Mesendoderm (in vitro differentiated cells): ENCODE data around the gene CCL20.

Source experiments
- DNase-seq: peaks from one replicate; pipeline ENCODE4 v3.0.0; 2013
- H2AK5ac ChIP-seq: 2 replicates; pipeline ENCODE4 v1.6.1; 2013; ENCODE audit warnings: low read length, inconsistent platforms
- H2BK120ac ChIP-seq: 2 replicates; pipeline ENCODE4 v1.6.1; 2013; ENCODE audit warnings: low read depth, mild to moderate bottlenecking, low read length, moderate library complexity, mixed read lengths
- H2BK15ac ChIP-seq: replicated peaks from 2 replicates; pipeline ENCODE4 v1.6.1; 2013; ENCODE audit warnings: low read depth, mild to moderate bottlenecking, moderate library complexity
- H2BK5ac ChIP-seq: 2 replicates; pipeline ENCODE4 v1.6.1; 2013; ENCODE audit warnings: low read length, inconsistent platforms
- H3K18ac ChIP-seq: 2 replicates; pipeline ENCODE4 v1.6.1; 2013; ENCODE audit warnings: mild to moderate bottlenecking, low read length, mixed read lengths
- H3K23ac ChIP-seq: one replicate; pipeline ENCODE4 v1.6.1; 2013; ENCODE audit warnings: low read length
- H3K27ac ChIP-seq: 2 replicates; pipeline ENCODE4 v1.5.1; 2013; ENCODE audit warnings: low read depth, mild to moderate bottlenecking, inconsistent platforms, low read length, moderate library complexity
- H3K27me3 ChIP-seq: 2 replicates; pipeline ENCODE4 v1.6.1; 2013; ENCODE audit warnings: low read length, control low read depth, mild to moderate bottlenecking, inconsistent platforms; ENCODE audit not compliant: insufficient read depth, poor library complexity
- H3K36me3 ChIP-seq: 2 replicates; pipeline ENCODE4 v1.6.1; 2013; ENCODE audit warnings: low read length, inconsistent platforms; ENCODE audit not compliant: control insufficient read depth, insufficient read depth
- H3K4ac ChIP-seq: one replicate; pipeline ENCODE4 v1.6.1; 2013; ENCODE audit warnings: low read depth, mild to moderate bottlenecking, low read length, moderate library complexity
- H3K4me1 ChIP-seq: 2 replicates; pipeline ENCODE4 v1.6.1; 2013; ENCODE audit warnings: low read depth, low read length, inconsistent platforms; ENCODE audit not compliant: control insufficient read depth
- H3K4me2 ChIP-seq: 2 replicates; pipeline ENCODE4 v1.6.1; 2013; ENCODE audit warnings: low read length
- H3K4me3 ChIP-seq: 2 replicates; pipeline ENCODE4 v1.5.1; 2013; ENCODE audit warnings: mild to moderate bottlenecking, low read length
- H3K56ac ChIP-seq: one replicate; pipeline ENCODE4 v1.6.1; 2013; ENCODE audit warnings: low read length
- H3K79me1 ChIP-seq: 2 replicates; pipeline ENCODE4 v1.6.1; 2013; ENCODE audit warnings: low read length, inconsistent platforms
- H3K79me2 ChIP-seq: 2 replicates; pipeline ENCODE4 v1.6.1; 2013; ENCODE audit warnings: mild to moderate bottlenecking, low read length; ENCODE audit not compliant: control insufficient read depth, insufficient read depth
- H3K9ac ChIP-seq: 2 replicates; pipeline ENCODE4 v1.6.1; 2013; ENCODE audit warnings: low read length, inconsistent platforms
- H4K5ac ChIP-seq: one replicate; pipeline ENCODE4 v1.6.1; 2013; ENCODE audit warnings: low read length
- H4K8ac ChIP-seq: one replicate; pipeline ENCODE4 v1.6.1; 2013; ENCODE audit warnings: low read depth, mild to moderate bottlenecking, control low read depth, low read length, moderate library complexity
- WGBS: extraction: QIAGEN DNeasy Blood & Tissue Kit; methylation state at CpG from one replicate; pipeline ENCODE4 v1.1.7; 2013; ENCODE audit warnings: low lambda C conversion rate, missing lambda C conversion rate; ENCODE audit not compliant: insufficient coverage; ENCODE audit errors: extremely low coverage; 5-methylcytosine and 5-hydroxymethylcytosine counted together

The CCL20 gene

DNA sequence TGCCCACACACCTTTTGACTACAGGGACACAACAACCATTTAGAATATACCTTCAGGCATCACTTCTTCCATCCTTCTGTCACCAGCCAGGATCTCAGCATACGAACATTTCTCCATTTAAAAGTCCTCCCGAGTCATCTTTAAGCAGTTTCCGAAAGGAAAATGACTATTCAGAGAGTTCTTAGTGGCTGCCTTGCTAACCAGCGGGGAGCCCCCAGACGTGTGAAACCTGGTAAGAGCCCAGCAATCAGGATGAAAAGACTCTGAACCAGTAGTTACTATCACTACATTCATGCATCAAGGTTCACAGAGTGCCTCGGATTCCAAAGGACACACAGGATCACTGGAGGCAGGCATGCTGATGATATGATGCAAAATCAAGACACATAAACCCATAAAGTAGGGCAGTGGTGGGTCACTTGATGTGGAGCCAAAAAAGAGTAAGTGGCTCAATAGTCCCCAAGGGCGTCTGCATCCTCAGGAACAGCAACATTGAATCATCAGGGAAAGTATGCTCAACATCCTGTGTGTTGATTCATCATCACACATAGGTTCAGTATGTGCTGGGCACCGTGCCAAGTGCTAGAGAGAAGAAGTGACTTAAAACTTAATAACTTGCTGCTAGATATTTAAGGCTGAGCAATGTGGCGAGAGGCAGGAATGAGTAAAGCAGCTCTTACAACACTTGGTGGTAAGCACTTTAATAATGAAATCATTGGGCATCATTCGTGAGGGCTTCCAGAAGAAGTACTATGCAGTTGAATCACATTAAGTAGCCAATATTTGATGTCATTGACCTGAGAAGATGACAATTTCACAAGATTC is 4.4 kb downstream of the CCL20 start:
- H3K27me3 ChIP-seq = no peaks in the 10 kb centered on the region
- no peak overlapping the region for H2BK15ac ChIP-seq
- H2AK5ac ChIP-seq = no peak overlapping the region
- H4K5ac ChIP-seq = no peak overlapping the region
- no peak overlapping the region for H3K4me3 ChIP-seq
- WGBS = no CpG with 5 or more reads among the region's 10 CpGs
- DNase-seq = peak; percentile 98
- H3K4ac ChIP-seq = no peak overlapping the region
- no peak overlapping the region for H3K23ac ChIP-seq
- no peaks in the 10 kb centered on the region for H3K79me1 ChIP-seq
- peak overlapping the region; percentile 78 for H3K18ac ChIP-seq
- H3K36me3 ChIP-seq = no peaks in the 10 kb centered on the region
- H3K4me1 ChIP-seq = peaks cover 10% of the 10 kb centered on the region
- H4K8ac ChIP-seq = no peak overlapping the region
- peak overlapping the region; percentile 21 for H2BK5ac ChIP-seq
- H3K79me2 ChIP-seq = no peaks in the 10 kb centered on the region
- H3K9ac ChIP-seq = no peak overlapping the region
- no peak overlapping the region for H3K56ac ChIP-seq
- H3K27ac ChIP-seq = peak overlapping the region; percentile 13
- no peak overlapping the region for H3K4me2 ChIP-seq
- H2BK120ac ChIP-seq = no peak overlapping the region

DNA sequence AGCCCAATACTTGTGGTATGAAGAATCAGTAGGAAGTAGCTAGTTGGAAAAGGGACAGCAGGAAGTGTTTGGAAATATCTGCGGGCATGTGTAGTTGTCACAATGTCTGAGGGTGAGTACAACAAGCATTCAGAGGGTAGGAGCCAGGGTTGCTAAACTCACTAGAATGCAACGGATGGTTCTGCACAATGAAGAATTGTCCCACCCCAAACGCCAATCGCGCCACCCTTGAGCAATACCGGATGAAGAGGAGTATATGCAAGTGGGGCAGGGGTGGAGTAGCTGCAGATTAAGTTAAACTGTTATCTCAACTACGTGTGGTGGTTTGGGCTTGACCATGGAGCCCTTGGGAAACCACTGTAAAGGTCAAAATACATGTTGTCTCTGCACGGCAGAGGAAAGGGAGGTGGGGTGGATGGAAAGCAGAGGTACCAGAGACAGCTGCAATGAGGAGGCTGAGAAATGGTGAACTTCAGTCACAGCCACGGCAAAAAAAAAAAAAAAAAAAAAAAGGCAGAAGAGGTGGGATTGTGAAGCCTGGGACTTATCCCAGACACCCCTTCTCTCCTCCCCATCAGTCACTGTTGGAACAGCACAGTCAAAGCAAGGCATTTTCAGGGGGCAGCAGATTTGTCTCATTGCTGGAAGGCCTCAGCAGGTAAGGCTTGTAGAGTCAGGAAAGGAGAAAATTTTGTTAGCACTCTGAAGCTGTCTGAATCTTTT is 5.2 kb downstream of the CCL20 start:
- no peaks in the 10 kb centered on the region for H3K27me3 ChIP-seq
- no peak overlapping the region for H4K8ac ChIP-seq
- no CpG with 5 or more reads among the region's 9 CpGs for WGBS
- no peak overlapping the region for H3K4me3 ChIP-seq
- H3K79me2 ChIP-seq = no peaks in the 10 kb centered on the region
- no peaks in the 10 kb centered on the region for H3K36me3 ChIP-seq
- peak overlapping the region; percentile 62 for H2AK5ac ChIP-seq
- H3K4me1 ChIP-seq = peaks cover 10% of the 10 kb centered on the region
- no peak overlapping the region for H3K4ac ChIP-seq
- H3K79me1 ChIP-seq = no peaks in the 10 kb centered on the region
- no peak overlapping the region for H3K4me2 ChIP-seq
- peak overlapping the region; percentile 4 for H2BK120ac ChIP-seq
- H3K56ac ChIP-seq = peak overlapping the region; percentile 34
- peak overlapping the region; percentile 21 for H2BK5ac ChIP-seq
- DNase-seq = peak; percentile 28
- no peak overlapping the region for H3K9ac ChIP-seq
- H3K27ac ChIP-seq = peak overlapping the region; percentile 13
- H3K23ac ChIP-seq = no peak overlapping the region
- H4K5ac ChIP-seq = no peak overlapping the region
- H3K18ac ChIP-seq = peak overlapping the region; percentile 78
- H2BK15ac ChIP-seq = no peak overlapping the region

DNA sequence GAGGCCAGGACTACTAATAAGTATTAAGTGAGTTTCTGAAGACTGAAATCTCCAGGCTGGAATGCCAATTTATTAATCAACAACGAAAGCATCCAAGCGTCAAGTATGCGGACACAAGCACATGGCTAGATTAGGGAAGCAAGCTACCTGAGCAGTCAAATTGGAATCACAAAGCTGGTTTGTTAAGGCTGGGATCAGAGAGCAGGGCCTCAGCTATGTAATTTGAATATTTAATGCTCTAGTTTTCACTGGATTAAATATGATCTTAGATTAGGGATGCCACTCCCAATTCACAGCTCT is 5.7 kb downstream of the CCL20 start:
- no peaks in the 10 kb centered on the region for H3K79me2 ChIP-seq
- no peaks in the 10 kb centered on the region for H3K27me3 ChIP-seq
- no peak overlapping the region for H3K27ac ChIP-seq
- no peak overlapping the region for H4K8ac ChIP-seq
- DNase-seq = no peak
- peak overlapping the region; percentile 11 for H2BK15ac ChIP-seq
- peak overlapping the region; percentile 78 for H3K18ac ChIP-seq
- H3K9ac ChIP-seq = no peak overlapping the region
- H3K4me1 ChIP-seq = peaks cover 10% of the 10 kb centered on the region
- H2AK5ac ChIP-seq = no peak overlapping the region
- no CpG with 5 or more reads among the region's 3 CpGs for WGBS
- H2BK120ac ChIP-seq = peak overlapping the region; percentile 4
- no peak overlapping the region for H3K4me3 ChIP-seq
- no peak overlapping the region for H2BK5ac ChIP-seq
- no peak overlapping the region for H3K23ac ChIP-seq
- H3K36me3 ChIP-seq = no peaks in the 10 kb centered on the region
- no peak overlapping the region for H3K4me2 ChIP-seq
- H3K56ac ChIP-seq = no peak overlapping the region
- H3K79me1 ChIP-seq = no peaks in the 10 kb centered on the region
- no peak overlapping the region for H4K5ac ChIP-seq
- H3K4ac ChIP-seq = no peak overlapping the region

DNA sequence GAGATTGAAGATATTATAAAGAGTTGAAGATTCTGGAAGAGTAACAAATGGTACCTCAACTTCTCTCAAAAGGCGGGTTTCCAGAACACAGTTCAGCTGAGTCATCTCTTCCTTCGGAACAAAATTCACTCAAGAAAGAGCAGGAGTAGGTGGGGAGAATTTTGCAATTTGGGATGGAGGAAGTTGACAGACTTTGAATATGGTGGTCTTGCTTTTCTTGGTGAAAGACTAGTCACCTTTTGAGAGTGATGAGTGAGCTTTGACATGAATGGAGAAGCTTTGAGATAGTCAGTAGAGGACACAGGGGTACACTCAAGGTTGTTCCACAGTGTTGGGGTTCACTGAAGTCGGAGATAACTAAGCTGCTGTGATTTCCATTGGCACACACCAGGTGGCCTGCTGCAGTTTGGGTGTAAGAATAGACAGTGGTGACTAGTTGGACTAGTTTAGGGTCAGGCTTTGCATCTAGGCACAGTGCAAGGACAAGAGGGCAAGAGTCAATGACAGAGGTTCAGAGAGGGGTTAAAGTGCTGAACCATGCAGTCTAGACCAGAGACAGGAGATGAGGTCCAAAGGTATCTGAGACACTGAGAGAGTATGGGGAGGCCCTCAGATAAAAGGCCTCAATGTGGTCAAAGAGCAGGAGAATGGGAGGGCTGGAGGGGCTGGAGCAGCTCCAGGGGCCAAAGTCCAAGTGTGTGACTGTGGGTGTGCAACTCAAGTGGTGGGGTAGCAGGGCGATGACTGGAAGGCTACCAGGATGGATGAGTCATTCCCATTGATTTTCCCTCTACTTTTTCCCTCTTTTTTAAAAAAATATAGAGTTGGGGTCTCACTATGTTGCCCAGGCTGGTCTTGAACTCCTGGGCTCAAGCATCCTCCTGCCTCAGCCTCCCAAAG is 7.7 kb downstream of the CCL20 start:
- Histone ChIP-seq H3K56ac (no peak overlapping the region), H3K27me3 (no peaks in the 10 kb centered on the region), H3K4me2 (no peak overlapping the region), H3K4ac (no peak overlapping the region), H2BK15ac (no peak overlapping the region), H2BK120ac (no peak overlapping the region), H2BK5ac (no peak overlapping the region), H3K27ac (no peak overlapping the region), H3K18ac (no peak overlapping the region), H3K9ac (no peak overlapping the region), H3K79me2 (no peaks in the 10 kb centered on the region), H3K4me3 (no peak overlapping the region), H2AK5ac (no peak overlapping the region), H4K8ac (no peak overlapping the region), H3K23ac (no peak overlapping the region), H3K79me1 (no peaks in the 10 kb centered on the region), H4K5ac (no peak overlapping the region), H3K36me3 (no peaks in the 10 kb centered on the region), H3K4me1 (peaks cover 10% of the 10 kb centered on the region)
- WGBS = no CpG with 5 or more reads among the region's 4 CpGs
- no peak for DNase-seq

DNA sequence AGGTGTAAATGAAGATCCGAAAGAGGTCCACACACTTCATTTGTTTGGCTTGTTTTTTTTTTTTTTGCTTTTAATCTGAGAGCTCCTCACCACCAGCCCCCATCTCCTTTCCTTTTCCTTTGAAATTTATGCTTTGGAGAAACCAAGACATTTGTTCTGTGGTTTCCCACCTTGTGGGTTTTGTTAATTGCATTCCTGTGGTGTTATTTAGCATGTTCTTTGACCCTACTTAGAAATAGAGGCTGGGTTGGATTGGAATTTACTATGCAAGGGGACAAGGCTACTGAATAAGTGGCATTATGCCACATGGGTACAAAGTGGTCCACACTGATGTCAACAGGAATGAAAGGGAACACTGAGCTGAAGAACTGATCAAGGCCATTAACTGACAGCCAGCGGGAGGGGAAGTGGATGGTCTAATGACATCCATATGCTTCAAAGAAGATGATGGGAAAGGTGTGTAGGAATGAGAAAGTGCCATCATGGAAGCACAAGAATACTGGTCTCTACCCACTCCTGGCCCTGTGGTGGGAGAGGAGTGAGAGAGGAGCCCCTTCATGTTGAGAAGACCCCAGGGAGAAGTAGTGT is 8.9 kb downstream of the CCL20 start:
- Histone ChIP-seq H3K4me1 (peaks cover 10% of the 10 kb centered on the region), H3K27ac (no peak overlapping the region), H3K36me3 (no peaks in the 10 kb centered on the region), H2BK120ac (no peak overlapping the region), H3K4ac (no peak overlapping the region), H3K79me1 (no peaks in the 10 kb centered on the region), H3K23ac (no peak overlapping the region), H3K56ac (no peak overlapping the region), H2BK5ac (no peak overlapping the region), H3K27me3 (no peaks in the 10 kb centered on the region), H3K4me2 (no peak overlapping the region), H4K5ac (no peak overlapping the region), H2AK5ac (no peak overlapping the region), H3K18ac (no peak overlapping the region), H3K9ac (no peak overlapping the region), H3K79me2 (no peaks in the 10 kb centered on the region), H2BK15ac (no peak overlapping the region), H4K8ac (no peak overlapping the region), H3K4me3 (no peak overlapping the region)
- no CpG with 5 or more reads among the region's 2 CpGs for WGBS
- no peak for DNase-seq
